Measurements from ENCODE around the gene PCDHAC2. TPM values are rescaled to one million over a fixed set of nuclear protein-coding genes. Genes with fewer than 3 reads are reported as not detected.

PCDHAC2 gene
- total and polyA plus RNA-seq, 2 donors (not counting 3 experiments of a cell fraction or from before 2014, with no cell fraction given) = 1.00 to 1.2 TPM

DNA sequence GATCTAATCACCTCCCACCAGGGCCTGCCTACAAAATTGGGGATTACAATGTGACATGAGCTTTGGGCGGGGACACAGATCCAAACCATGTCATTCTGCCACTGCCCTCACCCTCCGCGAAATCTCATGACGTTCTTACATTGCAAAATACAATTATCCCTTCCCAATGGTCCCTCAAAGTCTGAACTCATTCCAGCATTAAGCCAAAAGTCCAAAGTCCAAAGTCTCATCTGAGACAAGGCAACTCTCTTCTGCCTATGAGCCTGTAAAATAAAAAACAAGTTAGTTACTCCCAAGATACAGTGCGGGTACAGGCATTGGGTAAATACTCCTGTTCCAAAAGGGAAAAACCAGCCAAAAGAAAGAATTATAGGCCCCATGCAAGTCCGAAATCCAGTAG lies 14.6 kb upstream of the PCDHAC2 start:
- BruUV-seq (replicated peaks) = no TSS peak
- no peaks in the 10 kb centered on the region for H3K27me3 ChIP-seq (ENCODE audit: control insufficient read depth in 2 of 2, insufficient read depth in 2 of 2, low read length in 2 of 2)
- no peaks in the 10 kb centered on the region for H4K20me1 ChIP-seq (replicated peaks; ENCODE audit: control insufficient read depth, extremely low read depth, insufficient read depth, low read length)
- no peaks in the 10 kb centered on the region for H3K9me3 ChIP-seq (replicated peaks; ENCODE audit: control insufficient read depth, insufficient read depth, low read length)
- no peaks in the 10 kb centered on the region for H3K36me3 ChIP-seq (ENCODE audit: control insufficient read depth in 2 of 2, extremely low read depth in 1 of 2, insufficient read depth in 2 of 2, low read length in 2 of 2)
- no peak overlapping the region for H2AFZ ChIP-seq (ENCODE audit: low read depth, low read length)
- no peak overlapping the region for H3K4me3 ChIP-seq (replicated peaks in 1 of 3; ENCODE audit: insufficient read depth in 1 of 3, low read depth in 1 of 3, low read length in 3 of 3)
- H3K27ac ChIP-seq (ENCODE audit: insufficient read depth, low read depth, low read length) = no peak overlapping the region
- DNase-seq (ENCODE audit: low read depth, low spot score) (no peak), FAIRE-seq (no peak)
- intact Hi-C loops (cut with micrococcal nuclease) = no loop called here
- no peak overlapping the region for H3K4me2 ChIP-seq (ENCODE audit: insufficient read depth, low read length)
- H3K9me1 ChIP-seq (replicated peaks; ENCODE audit: control insufficient read depth, extremely low read depth, insufficient read depth, low read length) = no peaks in the 10 kb centered on the region
- H3K4me1 ChIP-seq (ENCODE audit: control insufficient read depth, extremely low read depth, insufficient read depth, low read length) = no peaks in the 10 kb centered on the region
- ChIA-PET CTCF (interaction anchor here (0.7 kb wide), 1 partner anchor 10 kb away, joined by 3 read pairs; no protein-coding TSS in a partner anchor), POLR2A (no interaction called here)
- TF ChIP-seq, protein P1, sequence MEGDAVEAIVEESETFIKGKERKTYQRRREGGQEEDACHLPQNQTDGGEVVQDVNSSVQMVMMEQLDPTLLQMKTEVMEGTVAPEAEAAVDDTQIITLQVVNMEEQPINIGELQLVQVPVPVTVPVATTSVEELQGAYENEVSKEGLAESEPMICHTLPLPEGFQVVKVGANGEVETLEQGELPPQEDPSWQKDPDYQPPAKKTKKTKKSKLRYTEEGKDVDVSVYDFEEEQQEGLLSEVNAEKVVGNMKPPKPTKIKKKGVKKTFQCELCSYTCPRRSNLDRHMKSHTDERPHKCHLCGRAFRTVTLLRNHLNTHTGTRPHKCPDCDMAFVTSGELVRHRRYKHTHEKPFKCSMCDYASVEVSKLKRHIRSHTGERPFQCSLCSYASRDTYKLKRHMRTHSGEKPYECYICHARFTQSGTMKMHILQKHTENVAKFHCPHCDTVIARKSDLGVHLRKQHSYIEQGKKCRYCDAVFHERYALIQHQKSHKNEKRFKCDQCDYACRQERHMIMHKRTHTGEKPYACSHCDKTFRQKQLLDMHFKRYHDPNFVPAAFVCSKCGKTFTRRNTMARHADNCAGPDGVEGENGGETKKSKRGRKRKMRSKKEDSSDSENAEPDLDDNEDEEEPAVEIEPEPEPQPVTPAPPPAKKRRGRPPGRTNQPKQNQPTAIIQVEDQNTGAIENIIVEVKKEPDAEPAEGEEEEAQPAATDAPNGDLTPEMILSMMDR (IDR thresholded peaks at IDR 0.05; ENCODE audit: extremely low read depth in 1 of 2, insufficient read depth in 1 of 2, low read depth in 1 of 2, low read length in 2 of 2) = no peak
- TF ChIP-seq, protein P2, sequence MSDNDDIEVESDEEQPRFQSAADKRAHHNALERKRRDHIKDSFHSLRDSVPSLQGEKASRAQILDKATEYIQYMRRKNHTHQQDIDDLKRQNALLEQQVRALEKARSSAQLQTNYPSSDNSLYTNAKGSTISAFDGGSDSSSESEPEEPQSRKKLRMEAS (IDR thresholded peaks at IDR 0.05; ENCODE audit: insufficient read depth, insufficient read length) = no peak
- no peak for TF ChIP-seq EZH2 (IDR thresholded peaks at IDR 0.05; ENCODE audit: borderline replicate concordance, low read depth, low read length, severe bottlenecking)
- TF ChIP-seq FOS (IDR thresholded peaks at IDR 0.05; ENCODE audit: borderline replicate concordance, insufficient read depth, low read length) = no peak
- no peak for TF ChIP-seq GATA2 (IDR thresholded peaks at IDR 0.05; ENCODE audit: insufficient read depth, insufficient read length, low read depth, low read length)
- TF ChIP-seq MYC (IDR thresholded peaks at IDR 0.05; ENCODE audit: low read depth, low read length) = no peak
- no peak for TF ChIP-seq JUN (IDR thresholded peaks at IDR 0.05; ENCODE audit: borderline replicate concordance, insufficient read depth, insufficient read length, low read depth)
- no peak for TF ChIP-seq POLR2A (IDR thresholded peaks at IDR 0.05; ENCODE audit: low read depth, low read length)
- no peak for TF ChIP-seq POLR2AphosphoS5 (IDR thresholded peaks at IDR 0.05; ENCODE audit: insufficient read depth, low read depth, low read length)
- no peak overlapping the region for H3K9ac ChIP-seq (replicated peaks; ENCODE audit: extremely low read depth, insufficient read depth, low read length)
- dilution Hi-C loops (cut with MboI; ENCODE audit: extremely low pct_ligation_motif_present, low sequenced_read_pairs) = no loop called here
- no peaks in the 10 kb centered on the region for H3K79me2 ChIP-seq (ENCODE audit: control insufficient read depth, insufficient read depth, low read length)
